Measurements from ENCODE around the gene TREX2. TPM values are rescaled to one million over a fixed set of nuclear protein-coding genes. Genes with fewer than 3 reads are reported as not detected.

Gene TREX2
- total and polyA plus RNA-seq, 2 of the 8 experiments (the other 6 are each of a cell fraction or from before 2014, with no cell fraction given): 0.71 to 0.80 TPM

GRCh38 chrX:153405426-153405825, 40.4 kb downstream of the TREX2 start (continued):
- TF ChIP-seq, protein P1, sequence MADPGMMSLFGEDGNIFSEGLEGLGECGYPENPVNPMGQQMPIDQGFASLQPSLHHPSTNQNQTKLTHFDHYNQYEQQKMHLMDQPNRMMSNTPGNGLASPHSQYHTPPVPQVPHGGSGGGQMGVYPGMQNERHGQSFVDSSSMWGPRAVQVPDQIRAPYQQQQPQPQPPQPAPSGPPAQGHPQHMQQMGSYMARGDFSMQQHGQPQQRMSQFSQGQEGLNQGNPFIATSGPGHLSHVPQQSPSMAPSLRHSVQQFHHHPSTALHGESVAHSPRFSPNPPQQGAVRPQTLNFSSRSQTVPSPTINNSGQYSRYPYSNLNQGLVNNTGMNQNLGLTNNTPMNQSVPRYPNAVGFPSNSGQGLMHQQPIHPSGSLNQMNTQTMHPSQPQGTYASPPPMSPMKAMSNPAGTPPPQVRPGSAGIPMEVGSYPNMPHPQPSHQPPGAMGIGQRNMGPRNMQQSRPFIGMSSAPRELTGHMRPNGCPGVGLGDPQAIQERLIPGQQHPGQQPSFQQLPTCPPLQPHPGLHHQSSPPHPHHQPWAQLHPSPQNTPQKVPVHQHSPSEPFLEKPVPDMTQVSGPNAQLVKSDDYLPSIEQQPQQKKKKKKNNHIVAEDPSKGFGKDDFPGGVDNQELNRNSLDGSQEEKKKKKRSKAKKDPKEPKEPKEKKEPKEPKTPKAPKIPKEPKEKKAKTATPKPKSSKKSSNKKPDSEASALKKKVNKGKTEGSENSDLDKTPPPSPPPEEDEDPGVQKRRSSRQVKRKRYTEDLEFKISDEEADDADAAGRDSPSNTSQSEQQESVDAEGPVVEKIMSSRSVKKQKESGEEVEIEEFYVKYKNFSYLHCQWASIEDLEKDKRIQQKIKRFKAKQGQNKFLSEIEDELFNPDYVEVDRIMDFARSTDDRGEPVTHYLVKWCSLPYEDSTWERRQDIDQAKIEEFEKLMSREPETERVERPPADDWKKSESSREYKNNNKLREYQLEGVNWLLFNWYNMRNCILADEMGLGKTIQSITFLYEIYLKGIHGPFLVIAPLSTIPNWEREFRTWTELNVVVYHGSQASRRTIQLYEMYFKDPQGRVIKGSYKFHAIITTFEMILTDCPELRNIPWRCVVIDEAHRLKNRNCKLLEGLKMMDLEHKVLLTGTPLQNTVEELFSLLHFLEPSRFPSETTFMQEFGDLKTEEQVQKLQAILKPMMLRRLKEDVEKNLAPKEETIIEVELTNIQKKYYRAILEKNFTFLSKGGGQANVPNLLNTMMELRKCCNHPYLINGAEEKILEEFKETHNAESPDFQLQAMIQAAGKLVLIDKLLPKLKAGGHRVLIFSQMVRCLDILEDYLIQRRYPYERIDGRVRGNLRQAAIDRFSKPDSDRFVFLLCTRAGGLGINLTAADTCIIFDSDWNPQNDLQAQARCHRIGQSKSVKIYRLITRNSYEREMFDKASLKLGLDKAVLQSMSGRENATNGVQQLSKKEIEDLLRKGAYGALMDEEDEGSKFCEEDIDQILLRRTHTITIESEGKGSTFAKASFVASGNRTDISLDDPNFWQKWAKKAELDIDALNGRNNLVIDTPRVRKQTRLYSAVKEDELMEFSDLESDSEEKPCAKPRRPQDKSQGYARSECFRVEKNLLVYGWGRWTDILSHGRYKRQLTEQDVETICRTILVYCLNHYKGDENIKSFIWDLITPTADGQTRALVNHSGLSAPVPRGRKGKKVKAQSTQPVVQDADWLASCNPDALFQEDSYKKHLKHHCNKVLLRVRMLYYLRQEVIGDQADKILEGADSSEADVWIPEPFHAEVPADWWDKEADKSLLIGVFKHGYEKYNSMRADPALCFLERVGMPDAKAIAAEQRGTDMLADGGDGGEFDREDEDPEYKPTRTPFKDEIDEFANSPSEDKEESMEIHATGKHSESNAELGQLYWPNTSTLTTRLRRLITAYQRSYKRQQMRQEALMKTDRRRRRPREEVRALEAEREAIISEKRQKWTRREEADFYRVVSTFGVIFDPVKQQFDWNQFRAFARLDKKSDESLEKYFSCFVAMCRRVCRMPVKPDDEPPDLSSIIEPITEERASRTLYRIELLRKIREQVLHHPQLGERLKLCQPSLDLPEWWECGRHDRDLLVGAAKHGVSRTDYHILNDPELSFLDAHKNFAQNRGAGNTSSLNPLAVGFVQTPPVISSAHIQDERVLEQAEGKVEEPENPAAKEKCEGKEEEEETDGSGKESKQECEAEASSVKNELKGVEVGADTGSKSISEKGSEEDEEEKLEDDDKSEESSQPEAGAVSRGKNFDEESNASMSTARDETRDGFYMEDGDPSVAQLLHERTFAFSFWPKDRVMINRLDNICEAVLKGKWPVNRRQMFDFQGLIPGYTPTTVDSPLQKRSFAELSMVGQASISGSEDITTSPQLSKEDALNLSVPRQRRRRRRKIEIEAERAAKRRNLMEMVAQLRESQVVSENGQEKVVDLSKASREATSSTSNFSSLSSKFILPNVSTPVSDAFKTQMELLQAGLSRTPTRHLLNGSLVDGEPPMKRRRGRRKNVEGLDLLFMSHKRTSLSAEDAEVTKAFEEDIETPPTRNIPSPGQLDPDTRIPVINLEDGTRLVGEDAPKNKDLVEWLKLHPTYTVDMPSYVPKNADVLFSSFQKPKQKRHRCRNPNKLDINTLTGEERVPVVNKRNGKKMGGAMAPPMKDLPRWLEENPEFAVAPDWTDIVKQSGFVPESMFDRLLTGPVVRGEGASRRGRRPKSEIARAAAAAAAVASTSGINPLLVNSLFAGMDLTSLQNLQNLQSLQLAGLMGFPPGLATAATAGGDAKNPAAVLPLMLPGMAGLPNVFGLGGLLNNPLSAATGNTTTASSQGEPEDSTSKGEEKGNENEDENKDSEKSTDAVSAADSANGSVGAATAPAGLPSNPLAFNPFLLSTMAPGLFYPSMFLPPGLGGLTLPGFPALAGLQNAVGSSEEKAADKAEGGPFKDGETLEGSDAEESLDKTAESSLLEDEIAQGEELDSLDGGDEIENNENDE (IDR thresholded peaks at IDR 0.05; ENCODE audit: insufficient replicate concordance, low read length): no peak
- TF ChIP-seq CBX8 (IDR thresholded peaks at IDR 0.05; ENCODE audit: borderline replicate concordance, low read depth, low read length) (no peak), KDM5A (IDR thresholded peaks at IDR 0.05; ENCODE audit: low read length) (no peak), SAP30 (IDR thresholded peaks at IDR 0.05; ENCODE audit: insufficient read depth, insufficient replicate concordance, low read length) (no peak)
- TF ChIP-seq, protein P2, sequence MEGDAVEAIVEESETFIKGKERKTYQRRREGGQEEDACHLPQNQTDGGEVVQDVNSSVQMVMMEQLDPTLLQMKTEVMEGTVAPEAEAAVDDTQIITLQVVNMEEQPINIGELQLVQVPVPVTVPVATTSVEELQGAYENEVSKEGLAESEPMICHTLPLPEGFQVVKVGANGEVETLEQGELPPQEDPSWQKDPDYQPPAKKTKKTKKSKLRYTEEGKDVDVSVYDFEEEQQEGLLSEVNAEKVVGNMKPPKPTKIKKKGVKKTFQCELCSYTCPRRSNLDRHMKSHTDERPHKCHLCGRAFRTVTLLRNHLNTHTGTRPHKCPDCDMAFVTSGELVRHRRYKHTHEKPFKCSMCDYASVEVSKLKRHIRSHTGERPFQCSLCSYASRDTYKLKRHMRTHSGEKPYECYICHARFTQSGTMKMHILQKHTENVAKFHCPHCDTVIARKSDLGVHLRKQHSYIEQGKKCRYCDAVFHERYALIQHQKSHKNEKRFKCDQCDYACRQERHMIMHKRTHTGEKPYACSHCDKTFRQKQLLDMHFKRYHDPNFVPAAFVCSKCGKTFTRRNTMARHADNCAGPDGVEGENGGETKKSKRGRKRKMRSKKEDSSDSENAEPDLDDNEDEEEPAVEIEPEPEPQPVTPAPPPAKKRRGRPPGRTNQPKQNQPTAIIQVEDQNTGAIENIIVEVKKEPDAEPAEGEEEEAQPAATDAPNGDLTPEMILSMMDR (IDR thresholded peaks at IDR 0.05; ENCODE audit: control extremely low read depth in 1 of 3, insufficient read depth in 1 of 3, low read depth in 1 of 3, low read length in 3 of 3): no peak

All from H1 (cell line).